Transverse colon (tissue), 4 donors: ENCODE results near the gene AQP5. TPM values are rescaled to one million over a fixed set of nuclear protein-coding genes. Genes with fewer than 3 reads are reported as not detected.

Experiments used
- DNase-seq: peaks from one replicate; pipeline ENCODE4 v3.0.0-alpha.2; 2019
- H3K27ac ChIP-seq, 4 donors: fragments of 200-600 bp; sonication (generic); 2 replicates each; pipeline ENCODE4 v1.5.1; 2016 to 2018; ENCODE audit warnings: inconsistent platforms in 4 of 4
- H3K27me3 ChIP-seq: fragments of 200-600 bp; sonication (generic); 2 replicates; pipeline ENCODE4 v1.5.1; 2017; ENCODE audit warnings: inconsistent platforms
- H3K36me3 ChIP-seq, 4 donors: fragments of 200-600 bp; sonication (generic); 2 replicates each; pipeline ENCODE4 v1.5.1; 2017 to 2019; ENCODE audit warnings: inconsistent platforms in 4 of 4
- H3K4me1 ChIP-seq, 4 donors: fragments of 200-600 bp; sonication (generic); 2 replicates each; pipeline ENCODE4 v1.5.1; 2017 to 2020; ENCODE audit warnings: inconsistent platforms in 4 of 4
- H3K4me3 ChIP-seq, 4 donors: fragments of 200-600 bp; sonication (generic); 1 replicate in 1 of 4; 2 replicates in 3 of 4; pipeline versions ENCODE4 v1.5.1 to v1.6.1; 2017 to 2019; ENCODE audit warnings: inconsistent platforms in 4 of 4
- H3K9me3 ChIP-seq, 2 donors: fragments of 200-600 bp; sonication (generic); 2 replicates each; pipeline ENCODE4 v1.5.1; 2017 to 2019; ENCODE audit warnings: inconsistent platforms in 2 of 2
- EP300 ChIP-seq: sonication (generic); formaldehyde crosslinking; IDR thresholded peaks from one replicate; pipeline ENCODE4 v1.6.1; 2017; ENCODE audit warnings: antibody characterized with exemption, low read depth
- POLR2A ChIP-seq: fragments of 450-650 bp; IDR thresholded peaks from one replicate; pipeline ENCODE4 v1.6.1; 2016; ENCODE audit warnings: antibody characterized with exemption, mild to moderate bottlenecking, moderate library complexity
- POLR2AphosphoS5 ChIP-seq, 3 donors: sonication (generic); formaldehyde crosslinking; IDR thresholded peaks; one replicate each; pipeline ENCODE4 v1.6.1; 2016; ENCODE audit warnings: antibody characterized with exemption in 3 of 3
- WGBS, 2 donors: methylation state at CpG; one replicate each; pipeline ENCODE4 v1.1.5; 2018; ENCODE audit warnings: low coverage in 1 of 2; 5-methylcytosine and 5-hydroxymethylcytosine counted together
- in situ Hi-C, 4 donors: fragments of 200-750 bp; cut with MboI; loops; one replicate each; pipeline versions ENCODE4 v1.15.0 to v1.15.1; 2017; ENCODE audit warnings: low sequenced_read_pairs in 3 of 4, low pct_ligation_motif_present in 1 of 4, low pct_unique_long_range_greater_than_20kb in 1 of 4
- intact Hi-C: fragments of 100-400 bp; cut with DNase I; formaldehyde crosslinking; loops from one replicate; pipeline ENCODE4 v1.15.1; 2023; ENCODE audit warnings: low total_unique reads
- total RNA-seq, 4 donors: library from RNA; depleted of rRNA; stranded (reverse); fragments of >200 nt; gene quantifications; one replicate each; pipeline ENCODE4 v1.1.0, GENCODE V29; 2016
- TF ChIP-seq, protein P1 (sequence below), 5 experiments: fragments of 200-600 bp in 3 of 5; fragments of 450-650 bp in 2 of 5; sonication (generic) in 3 of 5; IDR thresholded peaks; 1 replicate in 2 of 5; 2 replicates in 3 of 5; pipeline ENCODE4 v1.5.1; 2016 to 2017; ENCODE audit warnings: antibody characterized with exemption in 5 of 5, inconsistent platforms in 3 of 5, mild to moderate bottlenecking in 2 of 5, moderate library complexity in 1 of 5

Gene AQP5
- total RNA-seq, 4 donors from 2014 or later = not detected

DNA sequence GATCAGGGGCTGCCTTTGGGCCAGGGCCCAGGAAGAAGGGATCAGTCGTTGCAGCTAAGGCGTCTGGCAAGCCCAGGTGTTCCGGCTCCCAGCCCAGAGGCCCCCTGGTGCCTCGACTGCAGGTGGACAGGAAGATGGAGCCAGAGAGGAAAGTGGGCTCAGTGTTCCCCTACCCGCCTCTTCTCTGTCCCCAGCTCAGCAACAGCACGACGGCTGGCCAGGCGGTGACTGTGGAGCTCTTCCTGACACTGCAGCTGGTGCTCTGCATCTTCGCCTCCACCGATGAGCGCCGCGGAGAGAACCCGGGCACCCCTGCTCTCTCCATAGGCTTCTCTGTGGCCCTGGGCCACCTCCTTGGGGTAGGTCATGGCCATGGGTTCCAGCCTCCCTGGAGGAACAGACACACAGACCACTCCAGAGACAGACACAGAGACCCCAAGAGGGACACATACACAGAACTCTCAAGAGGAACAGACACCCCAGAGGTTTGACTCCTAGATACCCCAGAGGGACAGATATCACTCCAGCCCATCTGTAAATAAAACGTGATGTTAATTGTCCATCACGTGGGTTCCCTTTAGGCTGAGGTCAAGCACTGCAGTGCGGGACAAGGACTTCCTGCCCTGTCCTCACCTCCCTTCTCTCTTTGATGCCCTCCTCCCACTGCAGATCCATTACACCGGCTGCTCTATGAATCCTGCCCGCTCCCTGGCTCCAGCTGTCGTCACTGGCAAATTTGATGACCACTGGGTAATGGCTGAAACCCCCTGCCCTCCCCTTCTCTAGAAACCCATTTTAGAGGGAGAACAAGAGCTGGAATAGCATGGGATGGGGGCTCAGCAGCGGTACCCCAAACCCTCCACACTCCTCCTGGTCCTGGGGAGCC, 7.5 kb upstream of the AQP5 start:
- no peaks in the 10 kb centered on the region for H3K9me3 ChIP-seq
- no peak for DNase-seq
- no peak overlapping the region for H3K27ac ChIP-seq
- H3K4me3 ChIP-seq = no peak overlapping the region
- no peak for TF ChIP-seq POLR2A
- TF ChIP-seq EP300 = no peak
- TF ChIP-seq, protein P1, sequence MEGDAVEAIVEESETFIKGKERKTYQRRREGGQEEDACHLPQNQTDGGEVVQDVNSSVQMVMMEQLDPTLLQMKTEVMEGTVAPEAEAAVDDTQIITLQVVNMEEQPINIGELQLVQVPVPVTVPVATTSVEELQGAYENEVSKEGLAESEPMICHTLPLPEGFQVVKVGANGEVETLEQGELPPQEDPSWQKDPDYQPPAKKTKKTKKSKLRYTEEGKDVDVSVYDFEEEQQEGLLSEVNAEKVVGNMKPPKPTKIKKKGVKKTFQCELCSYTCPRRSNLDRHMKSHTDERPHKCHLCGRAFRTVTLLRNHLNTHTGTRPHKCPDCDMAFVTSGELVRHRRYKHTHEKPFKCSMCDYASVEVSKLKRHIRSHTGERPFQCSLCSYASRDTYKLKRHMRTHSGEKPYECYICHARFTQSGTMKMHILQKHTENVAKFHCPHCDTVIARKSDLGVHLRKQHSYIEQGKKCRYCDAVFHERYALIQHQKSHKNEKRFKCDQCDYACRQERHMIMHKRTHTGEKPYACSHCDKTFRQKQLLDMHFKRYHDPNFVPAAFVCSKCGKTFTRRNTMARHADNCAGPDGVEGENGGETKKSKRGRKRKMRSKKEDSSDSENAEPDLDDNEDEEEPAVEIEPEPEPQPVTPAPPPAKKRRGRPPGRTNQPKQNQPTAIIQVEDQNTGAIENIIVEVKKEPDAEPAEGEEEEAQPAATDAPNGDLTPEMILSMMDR (IDR thresholded peaks at IDR 0.05) = no peak
- TF ChIP-seq POLR2AphosphoS5 (IDR thresholded peaks at IDR 0.05) = no peak
- H3K36me3 ChIP-seq = no peaks in the 10 kb centered on the region
- 79% methylated on average over 21 of the region's 21 CpGs; no CpG with 5 or more reads in 1 of the 2 donors for WGBS, 2 donors
- intact Hi-C loops = no loop called here
- in situ Hi-C loops = loop anchor here in 1 of 4 donors (25.0 kb wide), 1 partner anchor 233 kb away; no protein-coding TSS in a partner anchor
- no peaks in the 10 kb centered on the region for H3K4me1 ChIP-seq
- H3K27me3 ChIP-seq = peaks cover 56% of the 10 kb centered on the region

DNA sequence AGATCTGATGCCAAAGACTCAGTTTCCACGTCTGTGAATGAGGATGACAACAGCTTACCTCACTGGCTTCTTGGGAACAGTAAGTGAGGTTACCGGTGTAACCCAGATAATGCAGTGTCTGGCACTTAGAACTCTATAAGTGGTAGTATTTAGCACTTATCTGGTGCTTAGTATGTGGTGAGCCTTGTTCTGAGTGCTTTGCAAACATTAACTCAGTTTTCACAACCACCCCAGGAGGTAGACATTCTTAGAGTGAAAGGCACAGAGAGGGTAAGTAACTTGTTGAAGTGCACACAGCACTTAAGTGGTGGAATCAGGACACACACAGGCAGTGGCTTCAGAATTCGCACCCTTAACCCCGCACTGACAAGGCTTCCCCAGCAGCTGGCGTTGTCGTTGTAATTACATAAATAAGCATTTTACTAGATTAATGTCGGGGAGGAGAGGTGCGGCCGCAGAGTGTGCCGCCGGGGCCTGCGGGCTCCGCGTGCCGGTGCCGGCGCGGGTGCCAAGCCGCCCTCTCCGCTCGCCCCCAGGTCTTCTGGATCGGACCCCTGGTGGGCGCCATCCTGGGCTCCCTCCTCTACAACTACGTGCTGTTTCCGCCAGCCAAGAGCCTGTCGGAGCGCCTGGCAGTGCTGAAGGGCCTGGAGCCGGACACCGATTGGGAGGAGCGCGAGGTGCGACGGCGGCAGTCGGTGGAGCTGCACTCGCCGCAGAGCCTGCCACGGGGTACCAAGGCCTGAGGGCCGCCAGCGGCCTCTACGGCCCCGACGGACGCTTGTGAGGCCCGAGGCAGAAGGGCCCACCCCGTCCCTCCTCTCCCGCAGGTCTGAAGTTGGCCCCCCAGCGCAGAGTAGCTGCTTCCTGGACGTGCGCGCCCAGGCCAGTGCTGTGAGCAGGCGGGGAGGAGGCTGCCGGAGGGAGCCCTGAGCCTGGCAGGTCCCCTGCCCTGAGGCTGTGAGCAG, 6.5 kb upstream of the AQP5 start:
- WGBS, 2 donors = 50 to 65% methylated on average over 2 to 33 of the region's 53 CpGs
- H3K4me1 ChIP-seq = peaks cover 0 to 4% (median 0%) of the 10 kb centered on the region in 4 donors
- in situ Hi-C loops (loop anchor here in 1 of 4 donors (25.0 kb wide), 1 partner anchor 232 kb away; no protein-coding TSS in a partner anchor), intact Hi-C loops (no loop called here)
- peaks cover 65% of the 10 kb centered on the region for H3K27me3 ChIP-seq
- H3K9me3 ChIP-seq = no peaks in the 10 kb centered on the region
- TF ChIP-seq POLR2A (no peak), EP300 (no peak), POLR2AphosphoS5 (IDR thresholded peaks at IDR 0.05) (no peak)
- TF ChIP-seq, protein P1 (IDR thresholded peaks at IDR 0.05) = no peak
- no peak overlapping the region for H3K27ac ChIP-seq
- no peak for DNase-seq
- no peak overlapping the region for H3K4me3 ChIP-seq
- H3K36me3 ChIP-seq = no peaks in the 10 kb centered on the region

DNA sequence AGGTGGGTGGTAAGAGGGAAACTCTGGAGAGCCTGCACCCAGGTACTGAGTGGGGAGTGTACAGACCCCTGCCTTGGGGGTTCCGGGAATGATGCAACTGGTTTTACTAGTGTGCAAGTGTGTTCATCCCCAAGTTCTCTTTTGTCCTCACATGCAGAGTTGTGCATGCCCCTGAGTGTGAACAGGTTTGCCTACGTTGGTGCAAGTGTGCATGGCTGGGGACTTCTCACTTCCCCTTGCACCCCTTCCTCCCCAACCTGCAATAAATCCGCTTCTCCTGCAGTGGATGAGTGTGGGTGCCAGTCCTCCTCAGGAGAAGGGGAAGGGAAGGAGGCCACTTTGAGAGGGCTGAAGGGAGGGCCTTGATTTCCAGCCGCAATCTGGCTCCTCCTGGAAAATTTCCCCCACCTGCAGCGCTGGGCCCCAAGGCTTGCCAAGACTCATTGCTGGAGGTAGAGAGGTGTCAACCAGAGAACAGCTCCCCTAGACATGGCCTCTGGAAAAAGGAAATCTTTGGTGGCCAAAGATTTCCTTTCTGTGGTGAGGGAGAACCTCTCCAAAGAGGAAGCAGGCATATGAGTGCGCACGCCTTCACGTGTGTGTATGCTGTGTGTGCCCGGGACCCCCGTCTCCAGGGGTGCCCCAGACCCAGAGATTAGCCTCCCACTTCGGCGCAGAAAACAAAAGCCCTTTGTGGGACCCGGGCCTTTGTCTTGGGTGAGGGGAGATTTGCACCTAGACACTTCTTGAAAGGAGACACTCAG, 5.6 kb upstream of the AQP5 start:
- Histone ChIP-seq H3K36me3 (no peaks in the 10 kb centered on the region), H3K4me1 (peaks cover 0 to 7% (median 3%) of the 10 kb centered on the region in 4 donors), H3K27me3 (peaks cover 74% of the 10 kb centered on the region), H3K9me3 (no peaks in the 10 kb centered on the region), H3K27ac (no peak overlapping the region), H3K4me3 (no peak overlapping the region)
- in situ Hi-C loops (loop anchor here in 1 of 4 donors (25.0 kb wide), 1 partner anchor 231 kb away; no protein-coding TSS in a partner anchor), intact Hi-C loops (no loop called here)
- DNase-seq = no peak
- 86% methylated on average over 13 of the region's 13 CpGs; no CpG with 5 or more reads in 1 of the 2 donors for WGBS, 2 donors
- no peak for TF ChIP-seq EP300
- TF ChIP-seq, protein P1 (IDR thresholded peaks at IDR 0.05) = no peak
- TF ChIP-seq POLR2A = no peak
- no peak for TF ChIP-seq POLR2AphosphoS5 (IDR thresholded peaks at IDR 0.05)
